Mucosa of descending colon (tissue), 3 donors: Measurements from ENCODE around the gene KCNS3. TPM values are rescaled to one million over a fixed set of nuclear protein-coding genes. Genes with fewer than 3 reads are reported as not detected.

Experiments used
- ATAC-seq: fragments of 200-7000 bp; cut with Tn5 transposase; one replicate; pipeline ENCODE4 v1.9.1; 2020; ENCODE audit warnings: mild to moderate bottlenecking, moderate library complexity
- DNase-seq, 3 donors: peaks; one replicate each; pipeline ENCODE4 v3.0.0-alpha.2; 2020
- H3K36me3 ChIP-seq: fragments of 200-600 bp; one replicate; pipeline ENCODE4 v1.8.0; 2021; ENCODE audit warnings: low read depth, mild to moderate bottlenecking
- H3K4me1 ChIP-seq: fragments of 200-600 bp; one replicate; pipeline ENCODE4 v1.8.0; 2021; ENCODE audit warnings: low read depth, mild to moderate bottlenecking
- H3K4me3 ChIP-seq: fragments of 200-600 bp; one replicate; pipeline ENCODE4 v1.8.0; 2021; ENCODE audit warnings: mild to moderate bottlenecking
- H3K9me3 ChIP-seq: fragments of 200-600 bp; one replicate; pipeline ENCODE4 v1.8.0; 2021; ENCODE audit warnings: mild to moderate bottlenecking
- intact Hi-C, 2 donors: fragments of 100-400 bp; cut with DNase I in 1 of 2; cut with micrococcal nuclease in 1 of 2; formaldehyde crosslinking; loops; one replicate each; pipeline versions ENCODE4 v1.11.0 to v1.11.1; 2022; cut with DNase I, micrococcal nuclease
- total RNA-seq, 3 donors: library from RNA; stranded (reverse); fragmentation: NEBNext Ultra II Directional in 2 of 3; extraction: Animal tissue kit (Norgen Biotek cat#: 25700) in 2 of 3; gene quantifications; one replicate each; pipeline versions ENCODE4 v1.2.1 to v1.2.4, GENCODE V29; 2021 to 2023
- TF ChIP-seq, protein P1 (sequence below): fragments of 200-600 bp; IDR thresholded peaks from one replicate; pipeline ENCODE4 v1.8.0; 2022; ENCODE audit warnings: antibody characterized with exemption, mild to moderate bottlenecking
- donor health status: DM: no; HTN: no; CAD: no; lungs with moderate emphysema.
- donor health status: DM: no; HTN: no; CAD: no.
- donor health status: DM: no; HTN: yes; CAD: no.

Gene KCNS3
- total RNA-seq, 3 donors from 2014 or later = 4.9 to 21.6 (median 16.8) TPM

GRCh38 chr2:17965196-17965595 is 86.7 kb downstream of the KCNS3 start:
- no peak for DNase-seq
- H3K4me3 ChIP-seq = no peak overlapping the region
- no peak for ATAC-seq
- no peaks in the 10 kb centered on the region for H3K9me3 ChIP-seq
- H3K4me1 ChIP-seq = no peaks in the 10 kb centered on the region
- H3K36me3 ChIP-seq = no peaks in the 10 kb centered on the region
- intact Hi-C loops = no loop called here
- TF ChIP-seq, protein P1, sequence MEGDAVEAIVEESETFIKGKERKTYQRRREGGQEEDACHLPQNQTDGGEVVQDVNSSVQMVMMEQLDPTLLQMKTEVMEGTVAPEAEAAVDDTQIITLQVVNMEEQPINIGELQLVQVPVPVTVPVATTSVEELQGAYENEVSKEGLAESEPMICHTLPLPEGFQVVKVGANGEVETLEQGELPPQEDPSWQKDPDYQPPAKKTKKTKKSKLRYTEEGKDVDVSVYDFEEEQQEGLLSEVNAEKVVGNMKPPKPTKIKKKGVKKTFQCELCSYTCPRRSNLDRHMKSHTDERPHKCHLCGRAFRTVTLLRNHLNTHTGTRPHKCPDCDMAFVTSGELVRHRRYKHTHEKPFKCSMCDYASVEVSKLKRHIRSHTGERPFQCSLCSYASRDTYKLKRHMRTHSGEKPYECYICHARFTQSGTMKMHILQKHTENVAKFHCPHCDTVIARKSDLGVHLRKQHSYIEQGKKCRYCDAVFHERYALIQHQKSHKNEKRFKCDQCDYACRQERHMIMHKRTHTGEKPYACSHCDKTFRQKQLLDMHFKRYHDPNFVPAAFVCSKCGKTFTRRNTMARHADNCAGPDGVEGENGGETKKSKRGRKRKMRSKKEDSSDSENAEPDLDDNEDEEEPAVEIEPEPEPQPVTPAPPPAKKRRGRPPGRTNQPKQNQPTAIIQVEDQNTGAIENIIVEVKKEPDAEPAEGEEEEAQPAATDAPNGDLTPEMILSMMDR = no peak

- no peaks in the 10 kb centered on the region for H3K4me1 ChIP-seq
- no peaks in the 10 kb centered on the region for H3K36me3 ChIP-seq
- TF ChIP-seq, protein P1 = no peak
- intact Hi-C loops = no loop called here
- ATAC-seq (no peak), DNase-seq (no peak)
- no peak overlapping the region for H3K4me3 ChIP-seq
- no peaks in the 10 kb centered on the region for H3K9me3 ChIP-seq
Measured at GRCh38 chr2:17966798-17967197, 88.3 kb downstream of the KCNS3 start.

- Histone ChIP-seq H3K4me1 (no peaks in the 10 kb centered on the region), H3K9me3 (no peaks in the 10 kb centered on the region), H3K36me3 (no peaks in the 10 kb centered on the region), H3K4me3 (no peak overlapping the region)
- intact Hi-C loops = no loop called here
- DNase-seq (no peak), ATAC-seq (no peak)
- TF ChIP-seq, protein P1 = no peak
Measured at GRCh38 chr2:17969661-17970060, 91.2 kb downstream of the KCNS3 start.

GRCh38 chr2:17971531-17972125 is 93.2 kb downstream of the KCNS3 start:
- no peaks in the 10 kb centered on the region for H3K4me1 ChIP-seq
- intact Hi-C loops = no loop called here
- TF ChIP-seq, protein P1 = no peak
- no peak overlapping the region for H3K4me3 ChIP-seq
- ATAC-seq = no peak
- H3K9me3 ChIP-seq = no peaks in the 10 kb centered on the region
- no peak for DNase-seq
- no peaks in the 10 kb centered on the region for H3K36me3 ChIP-seq

GRCh38 chr2:17972991-17973390 is 94.5 kb downstream of the KCNS3 start:
- intact Hi-C loops = no loop called here
- no peak for DNase-seq

More at GRCh38 chr2:17972991-17973390, 94.5 kb downstream of the KCNS3 start:
- H3K9me3 ChIP-seq = no peaks in the 10 kb centered on the region
- TF ChIP-seq, protein P1 = no peak
- no peak overlapping the region for H3K4me3 ChIP-seq
- ATAC-seq = no peak
- H3K4me1 ChIP-seq = no peaks in the 10 kb centered on the region
- no peaks in the 10 kb centered on the region for H3K36me3 ChIP-seq
